H1 (cell line): Measurements from ENCODE around the gene SYNCRIP. TPM values are rescaled to one million over a fixed set of nuclear protein-coding genes. Genes with fewer than 3 reads are reported as not detected.
A peak's percentile ranks its signal among the peaks of the same experiment; 100 is the strongest.

Experiments
- CTCF ChIA-PET: fragments of 300-600 bp; sonication (Branson Sonifier 250); formaldehyde crosslinking; loops from one replicate; lab custom pipeline; 2021; ENCODE audit not compliant: partially characterized antibody; lab: Charles Lee
- POLR2A ChIA-PET: fragments of 300-600 bp; sonication (Branson Sonifier 250); formaldehyde crosslinking; loops from one replicate; lab custom pipeline; 2021; ENCODE audit warnings: inconsistent platforms; ENCODE audit not compliant: partially characterized antibody; lab: Charles Lee
- DNase-seq, 2 experiments: peaks; one replicate each; pipeline versions ENCODE4 v3.0.0 to v3.0.0-alpha.2; 2010 to 2022; ENCODE audit warnings: low spot score in 2 of 2, low read depth in 1 of 2, mixed read lengths in 1 of 2
- FAIRE-seq: peaks from 2 replicates; lab custom pipeline; 2011; peaks lifted over from hg19 to GRCh38; lab: Jason Lieb, UNC
- H2AFZ ChIP-seq: 2 replicates; pipeline ENCODE4 v1.8.1; 2012; ENCODE audit warnings: low read length, inconsistent platforms
- H2AK5ac ChIP-seq: 2 replicates; pipeline ENCODE4 v1.6.1; 2013; ENCODE audit warnings: low read depth, low read length
- H2BK120ac ChIP-seq: replicated peaks from 2 replicates; pipeline ENCODE3; 2013; ENCODE audit warnings: low read depth, low read length, inconsistent platforms
- H2BK12ac ChIP-seq: 2 replicates; pipeline ENCODE4 v1.6.1; 2013; ENCODE audit warnings: low read depth, low read length
- H2BK15ac ChIP-seq: 2 replicates; pipeline ENCODE4 v1.6.1; 2013; ENCODE audit warnings: low read length
- H2BK20ac ChIP-seq: 2 replicates; pipeline ENCODE4 v1.6.1; 2013; ENCODE audit warnings: low read length
- H2BK5ac ChIP-seq: 2 replicates; pipeline ENCODE4 v1.6.1; 2013; ENCODE audit warnings: low read depth, low read length
- H3K14ac ChIP-seq: 2 replicates; pipeline ENCODE4 v1.6.1; 2013; ENCODE audit warnings: inconsistent platforms; ENCODE audit not compliant: insufficient read length
- H3K18ac ChIP-seq: 2 replicates; pipeline ENCODE4 v1.6.1; 2013; ENCODE audit warnings: low read length; ENCODE audit errors: extremely low read depth
- H3K23ac ChIP-seq: 2 replicates; pipeline ENCODE4 v1.6.1; 2013; ENCODE audit warnings: inconsistent platforms; ENCODE audit not compliant: insufficient read length
- H3K23me2 ChIP-seq: 2 replicates; pipeline ENCODE4 v1.6.1; 2013; ENCODE audit warnings: low read depth, low read length
- H3K27ac ChIP-seq: 2 replicates; pipeline ENCODE4 v1.6.1; 2011; ENCODE audit warnings: low read depth, low read length, inconsistent platforms
- H3K27me3 ChIP-seq, 4 experiments: replicated peaks in 1 of 4; 1 replicate in 1 of 4; 2 replicates in 3 of 4; pipeline versions ENCODE4 v1.6.1 to v1.8.1; 2011 to 2013; ENCODE audit warnings: low read length in 3 of 4, mild to moderate bottlenecking in 3 of 4, inconsistent platforms in 2 of 4, mixed read lengths in 2 of 4, moderate library complexity in 1 of 4; ENCODE audit not compliant: control insufficient read depth in 3 of 4, insufficient read depth in 3 of 4; ENCODE audit errors: extremely low read depth in 1 of 4
- H3K36me3 ChIP-seq, 4 experiments: 2 replicates each; pipeline versions ENCODE4 v1.6.1 to v1.8.1; 2011 to 2013; ENCODE audit warnings: mild to moderate bottlenecking in 4 of 4, low read length in 3 of 4, moderate library complexity in 2 of 4, control low read depth in 1 of 4, inconsistent platforms in 1 of 4; ENCODE audit not compliant: insufficient read depth in 4 of 4, control insufficient read depth in 2 of 4
- H3K4ac ChIP-seq: replicated peaks from 2 replicates; pipeline ENCODE3; 2013; ENCODE audit warnings: low read length, low read depth, mixed read lengths, inconsistent platforms; ENCODE audit not compliant: insufficient read length
- H3K4me1 ChIP-seq, 4 experiments: replicated peaks in 1 of 4; 1 replicate in 1 of 4; 2 replicates in 3 of 4; pipeline versions ENCODE4 v1.6.1 to v1.8.1; 2011 to 2013; ENCODE audit warnings: low read length in 3 of 4, inconsistent platforms in 2 of 4, mixed read lengths in 1 of 4; ENCODE audit not compliant: insufficient read depth in 4 of 4, control insufficient read depth in 3 of 4
- H3K4me2 ChIP-seq, 2 experiments: 2 replicates each; pipeline versions ENCODE4 v1.6.1 to v1.8.1; 2011 to 2013; ENCODE audit warnings: low read depth in 2 of 2, low read length in 2 of 2, control low read depth in 1 of 2, inconsistent platforms in 1 of 2, mild to moderate bottlenecking in 1 of 2; ENCODE audit not compliant: insufficient read depth in 1 of 2
- H3K4me3 ChIP-seq, 4 experiments: fragments of 200-600, 300-600 bp in 1 of 4; sonication (generic), shearing (Covaris generic), sonication (Bioruptor Twin) in 1 of 4; 2 replicates each; pipeline versions ENCODE4 v1.5.1 to v1.8.1; 2011 to 2016; ENCODE audit warnings: low read length in 4 of 4, low read depth in 3 of 4, control low read depth in 2 of 4, inconsistent platforms in 2 of 4, mild to moderate bottlenecking in 2 of 4, mixed read lengths in 1 of 4, moderate library complexity in 1 of 4; ENCODE audit not compliant: insufficient read depth in 2 of 4; ENCODE audit errors: extremely low read depth in 1 of 4
- H3K56ac ChIP-seq: replicated peaks from 2 replicates; pipeline ENCODE3; 2013; ENCODE audit warnings: low read depth, mild to moderate bottlenecking, mixed read lengths, low read length, inconsistent platforms; ENCODE audit not compliant: insufficient read length
- H3K79me1 ChIP-seq: 2 replicates; pipeline ENCODE4 v1.6.1; 2013; ENCODE audit warnings: low read depth, low read length, control low read depth
- H3K79me2 ChIP-seq, 2 experiments: 2 replicates each; pipeline versions ENCODE4 v1.6.1 to v1.8.1; 2012 to 2013; ENCODE audit warnings: low read length in 2 of 2, mild to moderate bottlenecking in 2 of 2, inconsistent platforms in 1 of 2; ENCODE audit not compliant: insufficient read depth in 2 of 2, control insufficient read depth in 1 of 2
- H3K9ac ChIP-seq, 4 experiments: replicated peaks in 1 of 4; 1 replicate in 1 of 4; 2 replicates in 3 of 4; pipeline versions ENCODE4 v1.6.1 to v1.8.1; 2011 to 2013; ENCODE audit warnings: low read depth in 3 of 4, low read length in 3 of 4, control low read depth in 2 of 4, mild to moderate bottlenecking in 2 of 4, moderate library complexity in 2 of 4, inconsistent platforms in 1 of 4; ENCODE audit errors: extremely low read depth in 1 of 4
- H3K9me3 ChIP-seq, 2 experiments: 2 replicates each; pipeline versions ENCODE4 v1.6.1 to v1.8.1; 2012 to 2013; ENCODE audit warnings: mild to moderate bottlenecking in 2 of 2, moderate library complexity in 2 of 2, control low read depth in 1 of 2, inconsistent platforms in 1 of 2, low read depth in 1 of 2, low read length in 1 of 2, mixed read lengths in 1 of 2; ENCODE audit not compliant: insufficient read depth in 2 of 2
- H4K20me1 ChIP-seq, 2 experiments: replicated peaks in 1 of 2; 2 replicates each; pipeline versions ENCODE3 to v1.8.1; 2011 to 2013; ENCODE audit warnings: inconsistent platforms in 2 of 2, low read length in 2 of 2, mild to moderate bottlenecking in 1 of 2; ENCODE audit not compliant: insufficient read depth in 2 of 2, control insufficient read depth in 1 of 2
- H4K5ac ChIP-seq: 2 replicates; pipeline ENCODE4 v1.6.1; 2013; ENCODE audit warnings: low read length, low read depth, mixed read lengths, inconsistent platforms; ENCODE audit not compliant: insufficient read length
- H4K8ac ChIP-seq: 2 replicates; pipeline ENCODE4 v1.8.0; 2013; ENCODE audit warnings: mild to moderate bottlenecking, moderate library complexity, low read length, inconsistent platforms; ENCODE audit not compliant: insufficient read depth; ENCODE audit errors: extremely low read depth
- H4K91ac ChIP-seq: replicated peaks from 2 replicates; pipeline ENCODE3; 2013; ENCODE audit warnings: low read length, mixed read lengths, inconsistent platforms; ENCODE audit not compliant: insufficient read length
- POLR2A ChIP-seq, 2 experiments: IDR thresholded peaks; 1 replicate in 1 of 2; 2 replicates in 1 of 2; pipeline ENCODE4 v1.6.1; 2011; ENCODE audit warnings: low read depth in 2 of 2, low read length in 2 of 2, mild to moderate bottlenecking in 2 of 2; ENCODE audit errors: control extremely low read depth in 1 of 2
- POLR2AphosphoS5 ChIP-seq: IDR thresholded peaks from 2 replicates; pipeline ENCODE4 v1.6.1; 2011; ENCODE audit warnings: low read depth, low read length
- RAD21 ChIP-seq, 2 experiments: IDR thresholded peaks in 1 of 2; conservative IDR thresholded peaks in 1 of 2; 2 replicates each; pipeline ENCODE4 v1.6.1; 2011; ENCODE audit warnings: low read depth in 2 of 2, low read length in 2 of 2, improper control_type of control experiment in 1 of 2, inconsistent platforms in 1 of 2, mild to moderate bottlenecking in 1 of 2, moderate library complexity in 1 of 2
- SP4 ChIP-seq: IDR thresholded peaks from 2 replicates; pipeline ENCODE4 v1.6.1; 2012; ENCODE audit warnings: low read length, inconsistent platforms
- WGBS, 2 experiments: shearing (Covaris generic) in 1 of 2; methylation state at CpG; one replicate each; pipeline versions ENCODE4 v1.1.6 to v1.1.7; 2013 to 2015; ENCODE audit warnings: low lambda C conversion rate in 2 of 2, mixed read lengths in 2 of 2, inconsistent platforms in 1 of 2, low coverage in 1 of 2, missing lambda C conversion rate in 1 of 2; ENCODE audit not compliant: insufficient replicate concordance in 2 of 2, insufficient coverage in 1 of 2, insufficient read length in 1 of 2; ENCODE audit errors: extremely low coverage in 1 of 2, missing lambda C conversion rate in 1 of 2; 5-methylcytosine and 5-hydroxymethylcytosine counted together
- polyA plus RNA-seq, 7 experiments: library from polyadenylated mRNA; depleted of rRNA in 3 of 7; stranded (reverse) in 5 of 7; unstranded in 2 of 7; fragments of >200 nt in 5 of 7; fragments of 200-250 nt in 2 of 7; gene quantifications; 1 replicate in 5 of 7; 2 replicates in 1 of 7; 4 replicates in 1 of 7; pipeline versions ENCODE4 v1.2.1 to v1.2.3, GENCODE V29; 2011 to 2013; ENCODE audit warnings: missing spikeins in 2 of 7, mixed read lengths in 2 of 7
- total RNA-seq: library from RNA; stranded (reverse); fragmentation: NEBNext Ultra II Directional; extraction: Animal tissue kit (Norgen Biotek cat#: 25700); gene quantifications from 2 replicates; pipeline ENCODE4 v1.2.1, GENCODE V29; 2021

SYNCRIP gene
- total and polyA plus RNA-seq, 2 of the 8 experiments (the other 6 are each of a cell fraction or from before 2014, with no cell fraction given), result 16.8 to 219 TPM

DNA sequence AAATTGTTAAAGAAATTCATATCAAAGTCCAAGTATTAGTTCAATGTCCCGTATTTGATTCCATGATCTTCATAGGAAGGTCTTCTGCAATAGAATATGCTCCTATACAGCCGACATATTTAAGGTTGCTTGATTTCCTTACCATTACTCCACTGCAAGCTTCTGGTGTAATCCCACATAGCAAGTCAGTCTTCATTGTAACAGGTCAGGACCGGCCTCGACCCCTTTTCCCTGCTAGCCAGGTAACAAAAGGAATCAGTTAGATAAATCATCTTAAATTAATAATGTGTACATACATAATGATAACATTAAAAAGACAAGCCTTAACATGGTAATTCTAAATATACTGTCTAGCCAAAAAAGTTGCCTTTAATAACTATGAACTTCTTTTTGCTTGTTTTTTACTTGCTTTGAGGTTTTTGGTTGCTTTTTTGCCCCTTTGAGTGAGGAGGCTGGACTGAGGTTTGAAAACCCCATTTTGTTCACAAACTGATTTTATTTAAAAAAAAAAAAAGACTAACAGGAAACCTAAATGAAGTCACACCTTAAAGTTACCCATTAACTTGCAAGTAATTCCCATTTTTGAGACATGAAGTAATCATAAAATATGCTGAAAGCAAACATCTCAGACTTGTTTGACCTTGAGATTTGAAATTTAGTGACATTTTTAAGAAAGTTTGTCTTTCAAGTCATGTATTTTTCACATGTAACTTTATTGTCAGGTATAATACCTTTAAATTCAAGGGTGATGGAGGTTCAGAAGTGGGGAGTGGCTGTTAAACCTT is 29.8 kb downstream of the SYNCRIP start:
- H4K91ac ChIP-seq, result no peak overlapping the region
- H3K9me3 ChIP-seq, result no peaks in the 10 kb centered on the region
- POLR2A ChIA-PET, result interaction anchor here (1.1 to 6.0 kb wide), 2 partner anchors 25 to 64 kb away, joined by 3 to 52 read pairs; no protein-coding TSS in a partner anchor
- no peak overlapping the region for H2BK20ac ChIP-seq
- H4K5ac ChIP-seq, result no peak overlapping the region
- WGBS, 2 experiments, result 95% methylated on average over 4 of the region's 4 CpGs; no CpG with 5 or more reads in 1 of the 2 experiments
- H4K20me1 ChIP-seq, result peaks cover 2 to 5% of the 10 kb centered on the region in 2 experiments
- H3K4ac ChIP-seq, result no peak overlapping the region
- no peak overlapping the region for H4K8ac ChIP-seq
- H3K23ac ChIP-seq, result no peak overlapping the region
- TF ChIP-seq POLR2AphosphoS5 (0 out of 2 replicates have a peak, but pooled peaks have one; percentile 41), SP4 (no peak), POLR2A (IDR thresholded peaks at IDR 0.05; ENCODE audit: control extremely low read depth in 1 of 2, low read depth in 2 of 2, low read length in 2 of 2) (peak in 1 of 2 experiments; percentile 12; a peak in 1 of 3 replicates), RAD21 (IDR thresholded peaks at IDR 0.05 in 1 of 2, conservative IDR thresholded peaks at IDR 0.05 in 1 of 2; ENCODE audit: low read depth in 2 of 2, low read length in 2 of 2) (no peak)
- TF ChIP-seq, all 59 proteins: peak for 2
- DNase-seq (no peak), FAIRE-seq (no peak)
- no peaks in the 10 kb centered on the region for H3K4me1 ChIP-seq
- peaks cover 0 to 20% of the 10 kb centered on the region in 2 experiments; a peak in 2 of 4 replicates for H3K79me2 ChIP-seq
- no peaks in the 10 kb centered on the region for H3K27me3 ChIP-seq
- no peak overlapping the region for H2BK15ac ChIP-seq
- no peak overlapping the region for H2AK5ac ChIP-seq
- CTCF ChIA-PET, result no interaction called here
- H2BK12ac ChIP-seq, result no peak overlapping the region
- no peak overlapping the region for H3K14ac ChIP-seq
- H3K9ac ChIP-seq, result no peak overlapping the region
- H3K36me3 ChIP-seq, result peaks cover 9 to 85% (median 58%) of the 10 kb centered on the region in 4 experiments
- no peaks in the 10 kb centered on the region for H3K79me1 ChIP-seq
- H3K4me3 ChIP-seq, result no peak overlapping the region
- H2BK120ac ChIP-seq, result no peak overlapping the region
- no peak overlapping the region for H3K4me2 ChIP-seq
- no peak overlapping the region for H3K27ac ChIP-seq
- H3K23me2 ChIP-seq, result no peaks in the 10 kb centered on the region
- H2BK5ac ChIP-seq, result no peak overlapping the region
- no peak overlapping the region for H3K18ac ChIP-seq
- H3K56ac ChIP-seq, result no peak overlapping the region
- H2AFZ ChIP-seq, result no peak overlapping the region
